ENCODE results near the gene DDX31.

DNA sequence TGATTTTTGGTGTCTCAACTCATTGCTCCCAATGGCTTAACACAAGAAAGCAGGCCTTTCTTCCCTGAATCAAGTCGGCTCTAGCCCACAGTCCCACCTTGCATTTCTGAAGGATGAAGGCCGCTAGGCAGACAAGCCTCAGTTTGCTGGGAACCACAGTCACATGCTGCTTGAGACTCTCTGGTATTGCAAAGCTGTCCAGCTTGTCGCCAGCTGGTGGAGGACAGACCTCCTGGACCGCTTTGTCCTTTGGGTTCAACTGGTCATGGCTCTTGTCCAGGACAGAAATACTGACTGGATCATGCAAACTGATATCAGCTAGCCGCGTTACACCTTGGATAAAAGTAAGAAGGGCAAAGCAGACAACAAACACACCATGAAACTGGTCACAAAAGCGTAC, 23.1 kb downstream of the DDX31 start:
- TF ChIP-seq L3MBTL2 (conservative IDR thresholded peaks at IDR 0.05) (no peak), ARNT (IDR thresholded peaks at IDR 0.05) (no peak), SUZ12 (IDR thresholded peaks at IDR 0.05) (no peak), ZNF384 (IDR thresholded peaks at IDR 0.05) (no peak), SP1 (IDR thresholded peaks at IDR 0.05) (no peak), FOXA1 (IDR thresholded peaks at IDR 0.05) (no peak), LEF1 (IDR thresholded peaks at IDR 0.05; ENCODE audit: borderline replicate concordance) (no peak), ELF4 (IDR thresholded peaks at IDR 0.05) (no peak)

Measured in HEK293T (cell line).